Esophagus squamous epithelium (tissue), 5 donors: ENCODE measurements around the gene ERVH48-1. TPM values are rescaled to one million over a fixed set of nuclear protein-coding genes. Genes with fewer than 3 reads are reported as not detected.

Source experiments
- DNase-seq: peaks from one replicate; lab custom pipeline; 2025; lab: John Stamatoyannopoulos, UW
- H3K27ac ChIP-seq, 4 donors: fragments of 200-600 bp; sonication (generic); one replicate each; pipeline ENCODE4 v1.5.1; 2016 to 2019; ENCODE audit warnings: mild to moderate bottlenecking in 1 of 4
- H3K27me3 ChIP-seq, 4 donors: fragments of 200-600 bp; sonication (generic); 1 replicate in 3 of 4; 2 replicates in 1 of 4; pipeline versions ENCODE4 v1.5.1 to v1.6.0; 2017 to 2021; ENCODE audit warnings: antibody characterized with exemption in 1 of 4
- H3K36me3 ChIP-seq, 3 donors: fragments of 200-600 bp; sonication (generic); one replicate each; pipeline ENCODE4 v1.5.1; 2016 to 2019
- H3K4me1 ChIP-seq, 3 donors: fragments of 200-600 bp; sonication (generic); one replicate each; pipeline ENCODE4 v1.5.1; 2017 to 2019
- H3K4me3 ChIP-seq, 4 donors: fragments of 200-600 bp; sonication (generic); 1 replicate in 3 of 4; 2 replicates in 1 of 4; pipeline ENCODE4 v1.5.1; 2016 to 2019; ENCODE audit warnings: mild to moderate bottlenecking in 2 of 4, moderate library complexity in 1 of 4
- H3K9me3 ChIP-seq, 3 donors: fragments of 200-600 bp; sonication (generic); one replicate each; pipeline ENCODE4 v1.5.1; 2016 to 2019
- CTCF ChIP-seq, 6 experiments: fragments of 450-650 bp in 4 of 6; fragments of 200-600 bp in 2 of 6; sonication (generic) in 2 of 6; IDR thresholded peaks; one replicate each; pipeline ENCODE4 v1.5.1; 2016 to 2019; ENCODE audit warnings: antibody characterized with exemption in 6 of 6, mild to moderate bottlenecking in 4 of 6, moderate library complexity in 4 of 6
- POLR2A ChIP-seq, 4 donors: fragments of 450-650 bp; IDR thresholded peaks; one replicate each; pipeline ENCODE4 v1.6.1; 2017; ENCODE audit warnings: antibody characterized with exemption in 4 of 4, mild to moderate bottlenecking in 4 of 4, moderate library complexity in 3 of 4
- WGBS, 2 donors: methylation state at CpG; one replicate each; pipeline ENCODE4 v1.1.5; 2018; 5-methylcytosine and 5-hydroxymethylcytosine counted together
- intact Hi-C: fragments of 100-400 bp; cut with DNase I; formaldehyde crosslinking; loops from one replicate; pipeline ENCODE4 v1.15.0; 2022
- small RNA-seq, 4 donors: library from RNA; depleted of rRNA; stranded (forward); fragments of <200 nt; gene quantifications; one replicate each; pipeline ENCODE3, GENCODE V24; 2016
- total RNA-seq, 4 donors: library from RNA; depleted of rRNA; stranded (reverse); fragments of >200 nt; gene quantifications; one replicate each; pipeline ENCODE4 v1.1.0, GENCODE V29; 2016
- donor health status: DM: yes; HTN: yes; CAD: no.

The ERVH48-1 gene
- total RNA-seq, 4 donors from 2014 or later, result 0.19 TPM; not detected in 3

- DNase-seq, result no peak
- Histone ChIP-seq H3K36me3 (peaks cover 8 to 97% (median 30%) of the 10 kb centered on the region in 3 donors), H3K27me3 (no peaks in the 10 kb centered on the region), H3K4me3 (no peak overlapping the region), H3K9me3 (no peaks in the 10 kb centered on the region), H3K4me1 (peaks cover 0 to 2% (median 0%) of the 10 kb centered on the region in 3 donors), H3K27ac (no peak overlapping the region)
- no peak for TF ChIP-seq CTCF (IDR thresholded peaks at IDR 0.05)
- TF ChIP-seq POLR2A (IDR thresholded peaks at IDR 0.05), result no peak
- WGBS, 2 donors, result 83 to 85% methylated on average over 4 to 7 of the region's 10 CpGs
- intact Hi-C loops, result no loop called here
Observed at GRCh38 chr21:42868196-42868595, 57.2 kb downstream of the ERVH48-1 start.

Small RNA genes within 50 kb of the gene (small RNA-seq; reads per million reads assigned to genes)
- 0 reads per million in 4 donors for gene MIR5692B

Other genes with a start within 250 kb of the ERVH48-1 start
- 10 to 100 TPM in 3 of 4 donors, 1 to 10 TPM in 1; 4.1 to 20.8 (median 17.2) TPM for gene WDR4, start 46.1 kb downstream of the ERVH48-1 start, total RNA-seq
- gene NDUFV3, start 32.3 kb downstream of the ERVH48-1 start, total RNA-seq, result 10 to 100 TPM; 32.3 to 48.4 (median 38.0) TPM
- 10 to 100 TPM in 2 of 4 donors, 1 to 10 TPM in 2; 7.7 to 19.6 (median 9.5) TPM for gene PKNOX1, start 48.9 kb upstream of the ERVH48-1 start, total RNA-seq
- 10 to 100 TPM in 1 of 4 donors, 1 to 10 TPM in 2, not detected in 1; 1.1 to 15.8 (median 7.1) TPM for gene CBS, start 150.2 kb upstream of the ERVH48-1 start, total RNA-seq
- gene U2AF1, start 181.9 kb upstream of the ERVH48-1 start, total RNA-seq, result 10 to 100 TPM; 28.4 to 48.9 (median 36.8) TPM
- gene CRYAA, start 243.4 kb upstream of the ERVH48-1 start, total RNA-seq, result not detected